ENCODE measurements around the gene SMAD2. TPM values are rescaled to one million over a fixed set of nuclear protein-coding genes. Genes with fewer than 3 reads are reported as not detected.
"Not testable (repeated sequence)": the region's sequence is repeated elsewhere in the genome, so short reads cannot be mapped to it uniquely, and the experiment has no call there.

Gene SMAD2
- polyA plus RNA-seq (ENCODE audit: insufficient read length in 4 of 4), result 10 to 100 TPM; 83.4 to 96.7 (median 84.5) TPM

- DNase-seq (ENCODE audit: low read depth in 4 of 4, low spot score in 2 of 4), result peak; percentile 59 to 70 (median 68)
These were observed at the start of gene SMAD2 for GRCh38 chr18:47930199-47930930. SMAD2 (minus strand) TSS chr18:47930659; CDS start chr18:47896756, 33,903 bp downstream.

GRCh38 chr18:47979611-47980200 is 49.2 kb upstream of the SMAD2 start:
- DNase-seq (ENCODE audit: low read depth in 4 of 4, low spot score in 2 of 4), result no peak

- DNase-seq (ENCODE audit: low read depth in 4 of 4, low spot score in 2 of 4), result no peak
These were observed 48.1 kb upstream of the SMAD2 start for GRCh38 chr18:47978603-47979002.

GRCh38 chr18:47978141-47978540 is 47.7 kb upstream of the SMAD2 start:
- no peak for DNase-seq (ENCODE audit: low read depth in 4 of 4, low spot score in 2 of 4)

GRCh38 chr18:47975701-47976100 is 45.2 kb upstream of the SMAD2 start:
- DNase-seq (ENCODE audit: low read depth in 4 of 4, low spot score in 2 of 4), result no peak

- DNase-seq (ENCODE audit: low read depth in 4 of 4, low spot score in 2 of 4), result no peak
These were observed 44.6 kb upstream of the SMAD2 start for GRCh38 chr18:47975105-47975504.

GRCh38 chr18:47970664-47971531 is 40.4 kb upstream of the SMAD2 start:
- DNase-seq (ENCODE audit: low read depth in 4 of 4, low spot score in 2 of 4), result no peak

- DNase-seq (ENCODE audit: low read depth in 4 of 4, low spot score in 2 of 4), result no peak
These were observed 39.4 kb upstream of the SMAD2 start for GRCh38 chr18:47969816-47970215.

- DNase-seq (ENCODE audit: low read depth in 4 of 4, low spot score in 2 of 4), result no peak
These were observed 38.3 kb upstream of the SMAD2 start for GRCh38 chr18:47968721-47969120.

- DNase-seq (ENCODE audit: low read depth in 4 of 4, low spot score in 2 of 4), result no peak
These were observed 37.7 kb upstream of the SMAD2 start for GRCh38 chr18:47968006-47968676.

GRCh38 chr18:47964053-47964452 is 33.6 kb upstream of the SMAD2 start:
- no peak for DNase-seq (ENCODE audit: low read depth in 4 of 4, low spot score in 2 of 4)

GRCh38 chr18:47961003-47961402 is 30.5 kb upstream of the SMAD2 start:
- not testable (repeated sequence) for DNase-seq (ENCODE audit: low read depth in 4 of 4, low spot score in 2 of 4)

GRCh38 chr18:47953471-47953931 is 23.0 kb upstream of the SMAD2 start:
- DNase-seq (ENCODE audit: low read depth in 4 of 4, low spot score in 2 of 4), result no peak

GRCh38 chr18:47950511-47950910 is 20.1 kb upstream of the SMAD2 start:
- no peak for DNase-seq (ENCODE audit: low read depth in 4 of 4, low spot score in 2 of 4)

- DNase-seq (ENCODE audit: low read depth in 4 of 4, low spot score in 2 of 4), result no peak
These were observed 18.7 kb upstream of the SMAD2 start for GRCh38 chr18:47949202-47949601.

- no peak for DNase-seq (ENCODE audit: low read depth in 4 of 4, low spot score in 2 of 4)
These were observed 16.4 kb upstream of the SMAD2 start for GRCh38 chr18:47946889-47947288.

GRCh38 chr18:47944972-47945852 is 14.8 kb upstream of the SMAD2 start:
- DNase-seq (ENCODE audit: low read depth in 4 of 4, low spot score in 2 of 4), result no peak

- DNase-seq (ENCODE audit: low read depth in 4 of 4, low spot score in 2 of 4), result no peak
These were observed 6.5 kb upstream of the SMAD2 start for GRCh38 chr18:47936952-47937351.

GRCh38 chr18:47935321-47936055 is 5.0 kb upstream of the SMAD2 start:
- DNase-seq (ENCODE audit: low read depth in 4 of 4, low spot score in 2 of 4), result no peak
